Right atrium auricular region (tissue), 2 donors: Measurements from ENCODE around the gene DPH7. TPM values are rescaled to one million over a fixed set of nuclear protein-coding genes. Genes with fewer than 3 reads are reported as not detected.
"Not testable (repeated sequence)": the region's sequence is repeated elsewhere in the genome, so short reads cannot be mapped to it uniquely, and the experiment has no call there.

Source experiments
- DNase-seq: peaks from one replicate; pipeline ENCODE4 v3.0.0-alpha.2; 2019; ENCODE audit warnings: low spot score
- H3K27ac ChIP-seq, 2 donors: fragments of 200-600 bp; sonication (generic); 1 replicate in 1 of 2; 2 replicates in 1 of 2; pipeline ENCODE4 v1.5.1; 2016 to 2019
- H3K27me3 ChIP-seq, 2 donors: fragments of 200-600 bp; sonication (generic); one replicate each; pipeline versions ENCODE4 v1.5.1 to v1.6.0; 2017 to 2019
- H3K36me3 ChIP-seq: fragments of 200-600 bp; sonication (generic); one replicate; pipeline ENCODE4 v1.5.1; 2016
- H3K4me1 ChIP-seq, 2 donors: fragments of 200-600 bp; sonication (generic); one replicate each; pipeline versions ENCODE4 v1.5.1 to v1.6.0; 2017 to 2019
- H3K4me3 ChIP-seq, 2 donors: fragments of 200-600 bp; sonication (generic); 1 replicate in 1 of 2; 2 replicates in 1 of 2; pipeline ENCODE4 v1.5.1; 2017 to 2019; ENCODE audit warnings: mild to moderate bottlenecking in 1 of 2, moderate library complexity in 1 of 2
- H3K9me3 ChIP-seq, 2 donors: fragments of 200-600 bp; sonication (generic); one replicate each; pipeline ENCODE4 v1.5.1; 2019
- CTCF ChIP-seq, 2 donors: fragments of 200-600 bp; sonication (generic); IDR thresholded peaks; one replicate each; pipeline ENCODE4 v1.5.1; 2019; ENCODE audit warnings: antibody characterized with exemption in 2 of 2
- total RNA-seq, 2 donors: library from RNA; depleted of rRNA; stranded (reverse); fragments of >200 nt; gene quantifications; one replicate each; pipeline ENCODE4 v1.1.0, GENCODE V29; 2016

The DPH7 gene
- total RNA-seq, 2 donors from 2014 or later = 17.9 to 21.0 TPM

- no peak for TF ChIP-seq CTCF (IDR thresholded peaks at IDR 0.05)
- Histone ChIP-seq H3K36me3 (no peaks in the 10 kb centered on the region), H3K9me3 (no peaks in the 10 kb centered on the region), H3K27me3 (no peaks in the 10 kb centered on the region), H3K4me3 (no peak overlapping the region), H3K27ac (no peak overlapping the region), H3K4me1 (no peaks in the 10 kb centered on the region)
- DNase-seq = no peak
Measured at GRCh38 chr9:137516144-137516917, 62.4 kb downstream of the DPH7 start.

- no peak overlapping the region for H3K4me3 ChIP-seq
- H3K27ac ChIP-seq = no peak overlapping the region
- no peaks in the 10 kb centered on the region for H3K36me3 ChIP-seq
- DNase-seq = no peak
- no peaks in the 10 kb centered on the region for H3K9me3 ChIP-seq
- H3K27me3 ChIP-seq = no peaks in the 10 kb centered on the region
- H3K4me1 ChIP-seq = no peaks in the 10 kb centered on the region
- TF ChIP-seq CTCF (IDR thresholded peaks at IDR 0.05) = no peak
Measured at GRCh38 chr9:137515338-137515724, 63.4 kb downstream of the DPH7 start.

GRCh38 chr9:137514691-137515337, 63.9 kb downstream of the DPH7 start:
- no peak for TF ChIP-seq CTCF (IDR thresholded peaks at IDR 0.05)
- no peak for DNase-seq
- Histone ChIP-seq H3K36me3 (no peaks in the 10 kb centered on the region), H3K27me3 (no peaks in the 10 kb centered on the region), H3K4me3 (no peak overlapping the region), H3K9me3 (no peaks in the 10 kb centered on the region), H3K27ac (no peak overlapping the region), H3K4me1 (no peaks in the 10 kb centered on the region)

- H3K27me3 ChIP-seq, H3K4me1 ChIP-seq, DNase-seq, H3K4me3 ChIP-seq, H3K27ac ChIP-seq, H3K36me3 ChIP-seq, H3K9me3 ChIP-seq: not testable (repeated sequence)
Measured at GRCh38 chr9:137513801-137514570, 64.7 kb downstream of the DPH7 start.

- H3K4me1 ChIP-seq, H3K36me3 ChIP-seq, DNase-seq, H3K9me3 ChIP-seq, H3K27ac ChIP-seq, H3K27me3 ChIP-seq, H3K4me3 ChIP-seq: not testable (repeated sequence)
Measured at GRCh38 chr9:137513136-137513535, 65.6 kb downstream of the DPH7 start.

- H3K4me3 ChIP-seq = no peak overlapping the region
Measured at GRCh38 chr9:137511758-137512463, 66.8 kb downstream of the DPH7 start.

GRCh38 chr9:137511126-137511525, 67.6 kb downstream of the DPH7 start:
- H3K27ac ChIP-seq, H3K36me3 ChIP-seq, H3K9me3 ChIP-seq, DNase-seq, H3K27me3 ChIP-seq, H3K4me1 ChIP-seq, H3K4me3 ChIP-seq: not testable (repeated sequence)

More at GRCh38 chr9:137511758-137512463, 66.8 kb downstream of the DPH7 start:
- Histone ChIP-seq H3K27me3 (no peaks in the 10 kb centered on the region), H3K4me1 (no peaks in the 10 kb centered on the region), H3K36me3 (no peaks in the 10 kb centered on the region), H3K9me3 (no peaks in the 10 kb centered on the region), H3K27ac (no peak overlapping the region)
- no peak for TF ChIP-seq CTCF (IDR thresholded peaks at IDR 0.05)
- DNase-seq = no peak
